IPS-20b (cell line): ENCODE data around the gene ARPC2.

Experiments used
- H3K27ac ChIP-seq: one replicate; pipeline ENCODE4 v1.5.1; 2013; ENCODE audit warnings: low read length
- H3K27me3 ChIP-seq: 2 replicates; pipeline ENCODE4 v1.6.1; 2013; ENCODE audit warnings: mild to moderate bottlenecking, low read length, inconsistent platforms; ENCODE audit not compliant: insufficient read depth
- H3K36me3 ChIP-seq: 2 replicates; pipeline ENCODE4 v1.6.1; 2013; ENCODE audit warnings: low read depth, mild to moderate bottlenecking, inconsistent platforms, low read length, moderate library complexity; ENCODE audit not compliant: insufficient read depth
- H3K4me1 ChIP-seq: 2 replicates; pipeline ENCODE4 v1.6.1; 2013; ENCODE audit warnings: mild to moderate bottlenecking, control low read depth, inconsistent platforms, low read length, moderate library complexity; ENCODE audit not compliant: insufficient read depth
- H3K4me3 ChIP-seq: 2 replicates; pipeline ENCODE4 v1.5.1; 2013; ENCODE audit warnings: mild to moderate bottlenecking, low read length, inconsistent platforms
- H3K9ac ChIP-seq: 2 replicates; pipeline ENCODE4 v1.6.1; 2013; ENCODE audit warnings: low read depth, mild to moderate bottlenecking, inconsistent platforms, low read length, moderate library complexity
- H3K9me3 ChIP-seq: 2 replicates; pipeline ENCODE4 v1.6.1; 2013; ENCODE audit warnings: mild to moderate bottlenecking, low read depth, low read length, inconsistent platforms; ENCODE audit not compliant: insufficient read depth

ARPC2 gene

GRCh38 chr2:218296847-218297246, 79.9 kb downstream of the ARPC2 start:
- no peak overlapping the region for H3K4me3 ChIP-seq
- H3K27ac ChIP-seq: no peak overlapping the region
- no peaks in the 10 kb centered on the region for H3K9me3 ChIP-seq
- H3K27me3 ChIP-seq: peaks cover 4% of the 10 kb centered on the region; the same call in 1 of the 2 replicates
- H3K9ac ChIP-seq: no peak overlapping the region
- no peaks in the 10 kb centered on the region for H3K36me3 ChIP-seq
- H3K4me1 ChIP-seq: peaks cover 14% of the 10 kb centered on the region; the same call in 1 of the 2 replicates

GRCh38 chr2:218298314-218298875, 81.4 kb downstream of the ARPC2 start:
- no peaks in the 10 kb centered on the region for H3K27me3 ChIP-seq
- no peaks in the 10 kb centered on the region for H3K9me3 ChIP-seq
- no peak overlapping the region for H3K27ac ChIP-seq
- H3K9ac ChIP-seq: no peak overlapping the region
- H3K36me3 ChIP-seq: no peaks in the 10 kb centered on the region
- H3K4me3 ChIP-seq: no peak overlapping the region
- H3K4me1 ChIP-seq: peaks cover 9% of the 10 kb centered on the region; the same call in 1 of the 2 replicates

GRCh38 chr2:218300141-218300540, 83.2 kb downstream of the ARPC2 start:
- H3K9me3 ChIP-seq: no peaks in the 10 kb centered on the region
- H3K4me3 ChIP-seq: no peak overlapping the region
- no peak overlapping the region for H3K9ac ChIP-seq
- H3K4me1 ChIP-seq: peaks cover 3% of the 10 kb centered on the region; the same call in 1 of the 2 replicates
- no peaks in the 10 kb centered on the region for H3K36me3 ChIP-seq
- H3K27me3 ChIP-seq: no peaks in the 10 kb centered on the region
- H3K27ac ChIP-seq: no peak overlapping the region

- H3K9ac ChIP-seq: no peak overlapping the region
These were observed 84.3 kb downstream of the ARPC2 start for GRCh38 chr2:218301176-218301819.

More at GRCh38 chr2:218301176-218301819, 84.3 kb downstream of the ARPC2 start:
- H3K4me1 ChIP-seq: no peaks in the 10 kb centered on the region
- H3K9me3 ChIP-seq: no peaks in the 10 kb centered on the region
- no peak overlapping the region for H3K4me3 ChIP-seq
- no peak overlapping the region for H3K27ac ChIP-seq
- H3K36me3 ChIP-seq: no peaks in the 10 kb centered on the region
- H3K27me3 ChIP-seq: no peaks in the 10 kb centered on the region
